Erythroblast (primary cell): ENCODE measurements around the gene HELZ2.

ENCODE experiments used
- GATA1 ChIP-seq: IDR thresholded peaks from 2 replicates; pipeline ENCODE4 v1.6.1; 2011; ENCODE audit warnings: low read depth, mild to moderate bottlenecking, control low read depth, low read length, moderate library complexity
- POLR2A ChIP-seq: IDR thresholded peaks from 2 replicates; pipeline ENCODE4 v1.6.1; 2011; ENCODE audit warnings: mild to moderate bottlenecking, low read length

GRCh38 chr20:63617092-63617875 lies 43.2 kb upstream of the HELZ2 start:
- no peak for TF ChIP-seq POLR2A
- TF ChIP-seq GATA1 = no peak
